CD14-positive monocyte (primary cell): ENCODE measurements around the gene HAPLN2. TPM values are rescaled to one million over a fixed set of nuclear protein-coding genes. Genes with fewer than 3 reads are reported as not detected.

ENCODE experiments used
- DNase-seq, 3 donors: peaks; one replicate each; pipeline ENCODE4 v3.0.0-alpha.2; 2011 to 2022
- H2AFZ ChIP-seq: 2 replicates; pipeline ENCODE4 v1.6.0; 2012; ENCODE audit warnings: mild to moderate bottlenecking, low read depth, low read length, inconsistent platforms; ENCODE audit not compliant: insufficient read depth, poor library complexity, severe bottlenecking
- H3K27ac ChIP-seq, 2 donors: 1 replicate in 1 of 2; 2 replicates in 1 of 2; pipeline ENCODE4 v1.5.1; 2012 to 2013; ENCODE audit warnings: low read length in 2 of 2, control low read depth in 1 of 2, inconsistent platforms in 1 of 2, low read depth in 1 of 2, mild to moderate bottlenecking in 1 of 2
- H3K27me3 ChIP-seq, 2 donors: one replicate each; pipeline versions ENCODE4 v1.6.0 to v1.6.1; 2011 to 2013; ENCODE audit warnings: low read length in 2 of 2; ENCODE audit not compliant: control insufficient read depth in 2 of 2, insufficient read depth in 2 of 2
- H3K36me3 ChIP-seq, 2 donors: replicated peaks in 1 of 2; 1 replicate in 1 of 2; 2 replicates in 1 of 2; pipeline versions ENCODE4 v1.5.1 to v1.6.1; 2012 to 2013; ENCODE audit warnings: low read length in 2 of 2, control low read depth in 1 of 2, inconsistent platforms in 1 of 2, mild to moderate bottlenecking in 1 of 2; ENCODE audit not compliant: insufficient read depth in 2 of 2, control insufficient read depth in 1 of 2
- H3K4me1 ChIP-seq, 2 donors: 1 replicate in 1 of 2; 2 replicates in 1 of 2; pipeline versions ENCODE4 v1.5.1 to v1.6.1; 2012 to 2013; ENCODE audit warnings: low read length in 2 of 2, control low read depth in 1 of 2, inconsistent platforms in 1 of 2, mild to moderate bottlenecking in 1 of 2, moderate library complexity in 1 of 2; ENCODE audit not compliant: insufficient read depth in 2 of 2, control insufficient read depth in 1 of 2
- H3K4me2 ChIP-seq: replicated peaks from 2 replicates; pipeline ENCODE3; 2012; ENCODE audit warnings: low read length, moderate library complexity, mild to moderate bottlenecking; ENCODE audit not compliant: poor library complexity, severe bottlenecking; ENCODE audit errors: extremely low read depth
- H3K4me3 ChIP-seq, 3 experiments: fragments of 200-600 bp in 1 of 3; sonication (generic) in 1 of 3; replicated peaks in 1 of 3; 1 replicate in 2 of 3; 2 replicates in 1 of 3; pipeline ENCODE4 v1.5.1; 2011 to 2013; ENCODE audit warnings: low read length in 3 of 3, mild to moderate bottlenecking in 3 of 3, control low read depth in 2 of 3, low read depth in 2 of 3, inconsistent platforms in 1 of 3, moderate library complexity in 1 of 3
- H3K79me2 ChIP-seq: 2 replicates; pipeline ENCODE4 v1.6.0; 2012; ENCODE audit warnings: mild to moderate bottlenecking, control low read depth, inconsistent platforms, low read length, moderate library complexity; ENCODE audit not compliant: insufficient read depth
- H3K9ac ChIP-seq: 2 replicates; pipeline ENCODE4 v1.6.0; 2017; ENCODE audit warnings: low read length, mild to moderate bottlenecking; ENCODE audit not compliant: insufficient read depth, poor library complexity, severe bottlenecking
- H3K9me3 ChIP-seq, 2 donors: replicated peaks in 1 of 2; 1 replicate in 1 of 2; 2 replicates in 1 of 2; pipeline versions ENCODE4 v1.5.1 to v1.6.1; 2012 to 2013; ENCODE audit warnings: low read length in 2 of 2, control low read depth in 1 of 2; ENCODE audit not compliant: control insufficient read depth in 1 of 2, insufficient read depth in 1 of 2
- H4K20me1 ChIP-seq: 2 replicates; pipeline ENCODE4 v1.6.0; 2012; ENCODE audit warnings: mild to moderate bottlenecking, low read length, control low read depth, moderate library complexity; ENCODE audit not compliant: insufficient read depth
- H3K27ac Mint-ChIP-seq, 7 donors: one replicate each; pipeline ENCODE4 v1.8.0; 2020; ENCODE audit warnings: mild to moderate bottlenecking in 7 of 7, mixed read lengths in 7 of 7, moderate library complexity in 6 of 7, inconsistent platforms in 2 of 7
- H3K27me3 Mint-ChIP-seq, 3 donors: one replicate each; pipeline ENCODE4 v1.8.0; 2021 to 2022; ENCODE audit warnings: low read depth in 3 of 3, mild to moderate bottlenecking in 3 of 3, mixed read lengths in 3 of 3, moderate library complexity in 3 of 3, inconsistent platforms in 1 of 3
- H3K36me3 Mint-ChIP-seq, 2 donors: one replicate each; pipeline ENCODE4 v1.8.0; 2020; ENCODE audit warnings: mixed read lengths in 2 of 2, inconsistent platforms in 1 of 2, mild to moderate bottlenecking in 1 of 2
- H3K4me1 Mint-ChIP-seq: one replicate; pipeline ENCODE4 v1.8.0; 2020; ENCODE audit warnings: mild to moderate bottlenecking, mixed read lengths
- H3K4me3 Mint-ChIP-seq, 2 donors: one replicate each; pipeline ENCODE4 v1.8.0; 2020; ENCODE audit warnings: mild to moderate bottlenecking in 2 of 2, mixed read lengths in 2 of 2, moderate library complexity in 1 of 2
- H3K9me3 Mint-ChIP-seq, 7 donors: one replicate each; pipeline ENCODE4 v1.8.0; 2020 to 2022; ENCODE audit warnings: mixed read lengths in 7 of 7, mild to moderate bottlenecking in 6 of 7, moderate library complexity in 6 of 7, inconsistent platforms in 2 of 7
- CTCF ChIP-seq: fragments of 200-600 bp; IDR thresholded peaks from one replicate; pipeline ENCODE4 v1.8.0; 2022; ENCODE audit warnings: antibody characterized with exemption, mild to moderate bottlenecking
- WGBS: methylation state at CpG from one replicate; pipeline ENCODE4 v1.1.5; 2013; ENCODE audit warnings: missing lambda C conversion rate; ENCODE audit not compliant: insufficient coverage; 5-methylcytosine and 5-hydroxymethylcytosine counted together
- intact Hi-C, 2 donors: fragments of 100-400 bp; cut with micrococcal nuclease; formaldehyde crosslinking; loops; one replicate each; pipeline versions ENCODE4 v1.15.0 to v1.15.1; 2023
- polyA plus RNA-seq, 3 donors: library from polyadenylated mRNA; depleted of rRNA in 1 of 3; unstranded in 2 of 3; stranded (reverse) in 1 of 3; fragments of 300-500 nt in 2 of 3; fragments of >200 nt in 1 of 3; fragmentation: Illumina TruSeq in 2 of 3; gene quantifications; 1 replicate in 2 of 3; 2 replicates in 1 of 3; pipeline ENCODE4 v1.2.3, GENCODE V29; 2012 to 2021

Gene HAPLN2
- polyA plus RNA-seq, 3 donors: not detected

GRCh38 chr1:156669794-156670193 lies 50.6 kb downstream of the HAPLN2 start:
- 78% methylated on average over 3 of the region's 5 CpGs for WGBS
- Mint-ChIP-seq H3K36me3 (no peaks in the 10 kb centered on the region), H3K27me3 (peaks cover 34 to 64% (median 40%) of the 10 kb centered on the region in 3 donors), H3K4me1 (peaks cover 10% of the 10 kb centered on the region), H3K27ac (no peak overlapping the region), H3K9me3 (peaks cover 0 to 4% (median 0%) of the 10 kb centered on the region in 7 donors), H3K4me3 (no peak overlapping the region)
- no peak overlapping the region for H3K9ac ChIP-seq
- H3K27me3 ChIP-seq: peaks cover 0 to 34% of the 10 kb centered on the region in 2 donors
- no peak for DNase-seq
- peaks cover 9 to 17% of the 10 kb centered on the region in 2 donors for H3K4me1 ChIP-seq
- H3K9me3 ChIP-seq: no peaks in the 10 kb centered on the region
- H3K36me3 ChIP-seq: no peaks in the 10 kb centered on the region
- H4K20me1 ChIP-seq: no peaks in the 10 kb centered on the region
- no peak overlapping the region for H3K27ac ChIP-seq
- intact Hi-C loops: loop anchor here in 1 of 2 donors (10.0 kb wide), 1 partner anchor 45 kb away; no protein-coding TSS in a partner anchor
- H3K79me2 ChIP-seq: no peaks in the 10 kb centered on the region
- no peak overlapping the region for H3K4me2 ChIP-seq
- TF ChIP-seq CTCF: no peak
- no peak overlapping the region for H3K4me3 ChIP-seq
- no peak overlapping the region for H2AFZ ChIP-seq

GRCh38 chr1:156670359-156670758 lies 51.1 kb downstream of the HAPLN2 start:
- Histone ChIP-seq H3K9ac (no peak overlapping the region), H3K9me3 (no peaks in the 10 kb centered on the region), H3K27ac (no peak overlapping the region), H2AFZ (no peak overlapping the region), H3K4me2 (no peak overlapping the region), H3K36me3 (no peaks in the 10 kb centered on the region), H3K79me2 (no peaks in the 10 kb centered on the region), H4K20me1 (no peaks in the 10 kb centered on the region), H3K4me3 (no peak overlapping the region), H3K27me3 (peaks cover 2 to 39% of the 10 kb centered on the region in 2 donors), H3K4me1 (peaks cover 3 to 11% of the 10 kb centered on the region in 2 donors)
- Mint-ChIP-seq H3K27me3 (peaks cover 37 to 65% (median 42%) of the 10 kb centered on the region in 3 donors), H3K4me1 (peaks cover 6% of the 10 kb centered on the region), H3K36me3 (no peaks in the 10 kb centered on the region), H3K27ac (no peak overlapping the region), H3K9me3 (peaks cover 0 to 4% (median 0%) of the 10 kb centered on the region in 7 donors), H3K4me3 (no peak overlapping the region)
- 88% methylated on average over 4 of the region's 6 CpGs for WGBS
- intact Hi-C loops: loop anchor here in 1 of 2 donors (10.0 kb wide), 1 partner anchor 46 kb away; no protein-coding TSS in a partner anchor
- DNase-seq: no peak
- TF ChIP-seq CTCF: no peak
